Upper lobe of left lung (tissue), 4 donors: ENCODE measurements around the gene NPSR1.

Source experiments
- EP300 ChIP-seq, 4 donors: sonication (generic); formaldehyde crosslinking; IDR thresholded peaks; one replicate each; pipeline ENCODE4 v1.5.1; 2017; ENCODE audit warnings: antibody characterized with exemption in 4 of 4, control low read depth in 2 of 4
- POLR2A ChIP-seq, 4 donors: fragments of 450-650 bp; IDR thresholded peaks; one replicate each; pipeline ENCODE4 v1.5.1; 2016 to 2017; ENCODE audit warnings: antibody characterized with exemption in 4 of 4, mild to moderate bottlenecking in 2 of 4
- TF ChIP-seq, protein P1 (sequence below), 6 experiments: fragments of 450-650 bp in 4 of 6; fragments of 200-600 bp in 2 of 6; sonication (generic) in 2 of 6; IDR thresholded peaks; one replicate each; pipeline ENCODE4 v1.5.1; 2016 to 2019; ENCODE audit warnings: antibody characterized with exemption in 6 of 6

DNA sequence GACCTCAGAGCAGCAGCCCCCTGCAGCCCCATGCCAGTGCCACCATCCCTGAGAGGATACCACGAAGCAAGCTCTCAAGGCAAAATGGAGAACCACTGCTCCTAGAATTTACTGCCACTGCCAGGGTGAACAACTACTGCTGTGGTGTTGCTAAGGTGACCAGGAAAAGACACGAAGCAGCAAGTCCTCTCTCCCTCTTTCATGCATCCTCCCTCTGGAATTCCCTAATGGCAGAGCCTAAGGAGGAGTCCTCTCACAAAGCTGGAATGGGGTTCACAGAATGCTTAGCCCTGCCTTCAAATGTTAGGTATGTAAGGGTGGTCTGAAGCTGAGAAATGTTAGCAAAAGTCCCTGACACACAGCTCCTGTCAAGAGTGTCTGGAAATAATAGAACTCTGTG, 35.8 kb upstream of the NPSR1 start:
- TF ChIP-seq POLR2A (IDR thresholded peaks at IDR 0.05): no peak
- TF ChIP-seq, protein P1, sequence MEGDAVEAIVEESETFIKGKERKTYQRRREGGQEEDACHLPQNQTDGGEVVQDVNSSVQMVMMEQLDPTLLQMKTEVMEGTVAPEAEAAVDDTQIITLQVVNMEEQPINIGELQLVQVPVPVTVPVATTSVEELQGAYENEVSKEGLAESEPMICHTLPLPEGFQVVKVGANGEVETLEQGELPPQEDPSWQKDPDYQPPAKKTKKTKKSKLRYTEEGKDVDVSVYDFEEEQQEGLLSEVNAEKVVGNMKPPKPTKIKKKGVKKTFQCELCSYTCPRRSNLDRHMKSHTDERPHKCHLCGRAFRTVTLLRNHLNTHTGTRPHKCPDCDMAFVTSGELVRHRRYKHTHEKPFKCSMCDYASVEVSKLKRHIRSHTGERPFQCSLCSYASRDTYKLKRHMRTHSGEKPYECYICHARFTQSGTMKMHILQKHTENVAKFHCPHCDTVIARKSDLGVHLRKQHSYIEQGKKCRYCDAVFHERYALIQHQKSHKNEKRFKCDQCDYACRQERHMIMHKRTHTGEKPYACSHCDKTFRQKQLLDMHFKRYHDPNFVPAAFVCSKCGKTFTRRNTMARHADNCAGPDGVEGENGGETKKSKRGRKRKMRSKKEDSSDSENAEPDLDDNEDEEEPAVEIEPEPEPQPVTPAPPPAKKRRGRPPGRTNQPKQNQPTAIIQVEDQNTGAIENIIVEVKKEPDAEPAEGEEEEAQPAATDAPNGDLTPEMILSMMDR (IDR thresholded peaks at IDR 0.05): no peak
- TF ChIP-seq EP300 (IDR thresholded peaks at IDR 0.05): no peak
